HG03342 (cell line): ENCODE results near the gene RFESD.
A peak's percentile ranks its signal among the peaks of the same experiment; 100 is the strongest.
"Not testable (repeated sequence)": the region's sequence is repeated elsewhere in the genome, so short reads cannot be mapped to it uniquely, and the experiment has no call there.

Source experiments
- ATAC-seq: cut with Tn5 transposase; IDR thresholded peaks from one replicate; pipeline ENCODE4 v1.9.1; 2021; ENCODE audit warnings: mild to moderate bottlenecking, moderate library complexity; ENCODE audit not compliant: unreplicated experiment

Gene RFESD

GRCh38 chr5:95627971-95628810 lies 18.4 kb upstream of the RFESD start:
- no peak for ATAC-seq

DNA sequence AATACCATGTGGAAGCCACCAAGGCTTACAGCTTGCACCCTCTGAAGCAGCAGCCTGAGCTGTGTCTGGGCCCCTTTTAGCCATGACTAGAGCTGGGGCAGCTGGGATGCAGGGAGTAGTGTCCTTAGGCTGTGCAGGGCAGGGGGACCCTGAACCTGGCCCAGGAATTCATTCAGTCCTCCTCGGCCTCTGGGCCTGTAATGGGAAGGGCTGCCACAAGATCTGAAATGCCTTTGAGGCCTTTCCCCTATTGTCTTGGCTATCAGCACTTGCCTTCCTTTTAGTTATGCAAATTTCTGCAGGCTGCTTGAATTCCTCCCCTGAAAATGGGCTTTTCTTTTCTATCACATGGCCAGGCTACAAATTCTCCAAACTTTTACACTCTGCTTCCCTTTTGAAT lies 17.6 kb upstream of the RFESD start:
- no peak for ATAC-seq

GRCh38 chr5:95630394-95630917 lies 16.1 kb upstream of the RFESD start:
- ATAC-seq = no peak

DNA sequence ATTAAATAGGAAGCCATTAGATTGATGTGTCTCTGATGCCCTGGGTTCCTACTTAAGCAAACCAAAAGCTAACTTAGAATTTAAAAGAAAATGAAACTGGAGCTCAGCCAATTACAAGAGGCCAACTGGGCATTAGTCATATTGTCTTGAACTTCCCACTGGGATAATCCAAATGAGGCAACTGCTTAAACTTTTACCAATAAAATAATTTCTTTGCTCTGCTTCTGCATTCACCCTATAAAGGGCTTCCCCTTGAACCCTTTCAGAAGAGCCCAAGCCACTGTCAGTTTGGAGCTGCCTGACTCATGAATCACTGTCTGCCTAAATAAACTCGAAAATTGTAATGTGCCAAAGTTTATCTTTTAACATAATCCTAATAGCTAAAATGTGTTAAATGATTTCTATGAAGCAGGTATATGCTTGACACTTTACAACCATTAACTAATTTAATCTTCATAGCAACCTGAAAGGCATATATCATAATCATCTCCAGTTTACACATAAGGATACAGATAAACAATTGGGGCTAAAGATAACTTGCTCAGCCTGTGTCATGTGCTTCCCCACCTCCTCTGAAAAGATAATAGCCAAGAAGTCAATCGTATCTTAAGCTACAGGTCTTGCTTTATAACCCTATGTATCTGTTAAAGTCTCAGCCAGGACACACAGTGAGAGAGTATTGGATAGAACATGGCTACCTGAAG lies 15.2 kb upstream of the RFESD start:
- ATAC-seq = no peak

DNA sequence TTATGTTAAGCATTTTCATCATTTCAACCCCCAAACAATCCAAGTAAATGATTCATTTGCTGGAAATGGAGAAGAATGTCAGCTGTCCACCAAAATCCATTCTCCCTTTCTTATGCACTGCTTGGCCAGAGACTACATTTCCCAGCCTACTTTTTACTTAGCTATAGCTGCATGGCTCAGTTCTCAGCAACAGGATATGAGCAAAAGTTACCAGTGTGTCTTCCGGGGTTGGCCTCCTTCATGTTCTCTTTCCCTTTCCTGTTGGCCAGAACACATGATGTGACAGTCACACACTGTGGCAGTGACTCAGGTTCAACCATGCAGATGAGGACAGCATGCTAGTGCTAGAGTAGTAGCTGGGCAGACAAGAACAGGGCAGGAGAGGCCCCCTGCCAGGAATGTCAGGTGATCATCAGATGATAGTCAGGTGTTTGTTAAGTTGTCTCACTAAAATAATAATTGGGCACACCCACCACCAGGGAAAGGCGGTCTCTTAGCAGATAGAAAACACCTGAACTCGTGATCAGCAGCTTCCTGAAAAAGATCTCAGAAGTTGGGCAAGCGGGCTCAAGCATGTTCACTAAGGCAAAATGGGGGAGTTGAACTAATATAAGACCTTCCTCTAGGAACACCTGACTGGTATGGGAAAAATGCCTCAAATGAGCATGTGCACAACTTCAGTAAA lies 14.4 kb upstream of the RFESD start:
- peak; percentile 98 for ATAC-seq

DNA sequence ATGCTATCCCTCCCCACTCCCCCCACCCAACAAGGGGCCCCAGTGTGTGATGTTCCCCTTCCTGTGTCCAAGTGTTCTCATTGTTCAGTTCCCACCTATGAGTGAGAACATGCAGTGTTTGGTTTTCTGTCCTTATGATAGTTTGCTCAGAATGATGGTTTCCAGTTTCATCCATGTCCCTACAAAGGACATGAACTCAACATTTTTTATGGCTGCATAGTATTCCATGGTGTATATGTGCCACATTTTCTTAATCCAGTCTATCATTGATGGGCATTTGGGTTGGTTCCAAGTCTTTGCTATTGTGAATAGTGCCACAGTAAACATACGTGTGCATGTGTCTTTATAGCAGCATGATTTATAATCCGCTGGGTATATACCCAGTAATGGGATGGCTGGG lies 13.6 kb upstream of the RFESD start:
- not testable (repeated sequence) for ATAC-seq

GRCh38 chr5:95633671-95634070 lies 12.9 kb upstream of the RFESD start:
- no peak for ATAC-seq

GRCh38 chr5:95634081-95634480 lies 12.5 kb upstream of the RFESD start:
- ATAC-seq = no peak

DNA sequence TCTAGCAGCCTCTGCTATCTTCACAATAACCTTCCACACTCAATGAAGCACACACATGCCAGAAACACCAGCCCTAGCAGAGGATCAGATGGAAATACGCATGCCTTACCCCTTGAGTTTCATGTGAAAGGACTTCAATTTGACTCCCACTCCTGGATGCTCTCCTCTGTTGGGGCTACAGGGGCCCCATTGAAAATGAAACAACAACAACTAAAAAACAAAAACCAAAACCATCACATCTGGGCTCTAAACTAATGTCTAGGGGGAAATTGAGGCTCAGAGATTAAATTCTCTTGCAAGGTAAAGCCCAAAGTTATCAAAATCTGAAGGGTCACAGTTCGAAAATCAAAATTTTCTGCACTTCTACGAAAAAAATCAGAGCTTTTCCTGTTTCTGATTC lies 7.9 kb upstream of the RFESD start:
- no peak for ATAC-seq

DNA sequence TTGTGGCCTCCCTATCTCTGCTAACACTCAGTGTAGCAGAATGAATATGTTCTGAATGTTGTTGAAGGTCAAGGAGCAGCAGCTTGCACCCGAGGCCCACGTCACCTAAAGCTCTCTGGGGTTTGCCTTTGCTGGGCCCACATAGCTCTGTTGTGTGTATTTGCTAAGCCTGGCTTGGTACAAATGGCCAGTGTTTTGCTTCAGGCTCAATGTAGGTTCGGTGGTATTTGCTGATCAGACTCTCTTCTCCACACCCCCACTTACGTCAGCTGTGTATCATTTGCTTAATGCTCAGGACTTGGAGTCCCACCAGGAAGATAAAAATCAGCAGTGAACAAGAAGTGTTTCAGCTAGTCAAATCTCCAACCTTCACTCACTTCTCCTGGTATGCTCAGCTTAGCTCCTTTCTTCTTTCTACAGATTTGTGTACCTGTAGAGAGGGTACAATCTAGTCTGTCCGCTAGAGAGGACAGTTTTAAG lies 4.8 kb upstream of the RFESD start:
- ATAC-seq = no peak

DNA sequence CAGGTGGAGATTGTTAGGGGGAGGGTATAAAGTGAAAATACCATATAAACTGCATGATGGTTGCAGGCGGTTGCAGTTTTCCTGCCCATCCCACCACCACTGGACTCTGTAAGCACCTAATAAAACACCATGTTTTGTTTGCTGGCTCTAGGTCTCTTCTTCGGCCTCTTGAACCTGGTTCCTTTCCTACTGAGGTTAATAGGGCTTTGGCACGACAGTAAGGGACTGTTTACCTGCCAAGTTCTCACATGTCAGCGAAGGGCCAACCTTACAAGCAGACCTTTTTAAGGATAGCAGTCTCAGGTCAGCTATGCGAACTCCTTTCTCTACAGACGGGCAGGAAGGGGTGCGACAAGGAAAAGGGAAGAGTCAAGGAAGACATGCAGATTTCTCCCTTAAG lies 3.4 kb upstream of the RFESD start:
- ATAC-seq = no peak

DNA sequence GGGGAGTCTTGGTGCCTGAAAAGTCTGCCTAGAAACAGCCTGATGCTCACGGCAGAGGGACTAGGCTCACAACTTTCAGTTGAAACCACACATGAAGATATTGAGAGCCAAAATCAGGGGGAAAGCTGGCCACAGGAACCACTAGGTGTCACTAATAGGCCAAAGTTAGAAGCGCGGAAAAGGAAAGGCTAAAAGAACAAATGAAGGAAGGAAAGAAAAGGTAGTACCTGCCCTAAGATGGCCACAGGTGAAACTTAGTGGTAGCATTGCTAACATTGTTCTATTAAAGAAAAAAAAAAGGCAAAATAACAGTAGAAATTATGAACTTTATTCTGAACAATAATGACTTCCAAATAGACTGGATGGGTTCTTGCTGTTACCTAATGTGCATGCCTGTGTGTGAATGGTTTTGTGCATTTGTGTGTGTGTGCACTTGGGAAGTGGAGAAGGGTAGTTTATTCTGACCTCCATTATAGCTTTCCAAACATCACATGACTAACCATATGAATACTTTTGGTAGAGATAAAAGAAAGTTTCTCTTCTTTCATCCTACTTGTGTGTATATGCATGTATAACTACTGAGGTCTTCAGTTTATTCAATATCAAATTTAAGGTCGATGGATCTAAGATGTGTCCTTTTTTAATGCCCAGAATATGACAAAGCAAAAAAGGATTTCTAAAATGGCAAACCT lies 2.1 kb upstream of the RFESD start:
- ATAC-seq = peak; percentile 38

- ATAC-seq = not testable (repeated sequence)
Measured at GRCh38 chr5:95646226-95646568, 380 bp upstream of the RFESD start.

DNA sequence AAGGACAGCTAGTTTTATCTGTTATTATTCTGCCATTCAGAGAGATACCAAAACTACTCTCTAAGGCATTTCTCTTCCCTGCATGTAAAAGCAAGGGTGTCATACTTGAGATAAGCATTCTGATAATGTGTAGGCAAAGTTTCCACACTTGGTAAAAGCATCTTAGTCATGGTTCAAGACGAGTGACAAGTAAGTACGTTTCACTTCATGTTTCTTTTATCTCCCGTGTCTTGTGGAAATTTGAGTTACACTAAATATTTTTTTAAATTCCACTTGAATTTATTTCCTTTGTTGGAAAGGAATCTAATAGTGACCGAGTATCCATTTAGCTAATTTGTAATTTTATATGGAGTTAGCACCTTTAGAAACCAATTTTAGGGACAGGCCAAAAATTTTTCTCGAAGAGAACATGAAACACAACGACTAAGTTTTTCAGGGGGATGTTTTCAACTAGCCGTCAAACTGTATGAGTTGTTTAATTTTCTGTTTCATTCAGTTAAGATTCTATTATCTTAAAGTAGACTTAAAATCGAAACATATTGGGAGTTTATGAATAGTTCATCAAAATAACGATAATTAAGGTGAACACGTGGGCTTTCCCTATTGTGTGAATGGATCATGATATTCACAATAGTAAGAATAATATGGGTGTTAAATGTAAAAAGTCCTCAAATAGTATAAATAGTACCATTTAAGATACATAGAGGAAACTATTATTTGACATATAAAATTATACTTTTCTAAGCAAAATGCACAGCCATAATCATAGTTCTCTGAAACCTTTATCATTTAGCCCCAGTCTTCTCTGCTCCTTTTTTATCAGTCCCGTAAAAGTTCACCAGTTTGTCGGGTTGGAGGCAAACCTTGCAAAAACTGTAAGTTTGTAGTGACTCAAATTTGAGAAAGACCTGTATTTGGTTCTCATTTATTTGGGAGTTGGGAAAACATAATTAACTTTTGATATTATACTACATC lies 1.6 kb downstream of the RFESD start:
- no peak for ATAC-seq

- ATAC-seq = no peak
Measured at GRCh38 chr5:95649274-95649673, 2.7 kb downstream of the RFESD start.

DNA sequence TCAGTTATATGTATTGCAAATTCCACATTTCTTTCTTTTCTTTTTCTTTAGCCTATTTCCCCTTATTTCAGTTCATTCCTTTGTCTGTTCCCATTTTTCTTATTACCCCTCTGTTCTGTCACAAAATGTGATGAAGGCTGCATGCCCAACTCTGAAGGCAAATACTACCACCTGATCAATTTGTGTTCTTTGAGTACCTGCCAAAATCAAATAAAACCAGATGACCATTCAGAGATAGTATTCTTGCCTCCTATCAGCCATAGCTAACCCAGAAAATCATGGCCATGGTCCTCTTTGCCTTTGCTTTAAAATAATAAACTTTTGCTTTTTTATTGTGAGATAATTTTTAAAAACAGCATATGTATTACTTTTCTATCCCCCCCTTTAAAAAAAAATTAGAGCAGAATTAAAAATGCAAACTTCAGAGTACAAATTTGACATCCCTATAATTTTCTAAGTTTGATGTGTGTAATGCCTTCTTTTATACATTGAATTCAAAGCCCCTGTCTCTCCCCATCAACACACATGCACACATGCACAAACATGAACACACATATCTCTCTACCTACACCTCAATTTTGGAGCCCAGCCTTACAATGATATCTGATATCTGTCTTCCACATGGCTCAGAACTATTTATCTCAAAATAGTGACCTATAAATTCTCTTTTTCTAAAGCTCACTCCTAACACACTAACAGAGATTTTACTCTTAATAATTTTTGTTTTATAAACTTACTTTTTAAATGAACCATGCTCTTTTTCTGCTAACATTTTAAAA lies 3.5 kb downstream of the RFESD start:
- ATAC-seq = no peak

GRCh38 chr5:95652849-95653248 lies 6.3 kb downstream of the RFESD start:
- ATAC-seq = no peak

DNA sequence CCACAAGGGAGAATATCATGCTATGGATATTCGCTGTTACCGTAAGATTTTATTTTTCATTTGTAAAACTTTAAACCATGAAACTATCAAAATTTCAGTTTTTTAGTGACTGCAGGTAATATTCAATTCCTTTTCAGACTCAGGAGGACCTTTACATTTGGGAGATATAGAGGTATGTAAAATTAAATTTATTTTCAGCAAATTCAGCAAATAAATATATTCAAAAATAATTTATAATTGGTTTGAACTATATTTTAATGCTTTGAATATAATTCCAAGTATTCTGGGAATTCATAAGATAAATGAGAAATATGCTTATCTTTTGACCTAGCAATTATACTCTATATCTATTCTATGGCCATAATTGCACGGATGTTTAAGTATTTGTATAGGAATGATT lies 7.6 kb downstream of the RFESD start:
- no peak for ATAC-seq

- ATAC-seq = no peak
Measured at GRCh38 chr5:95655575-95655974, 9.0 kb downstream of the RFESD start.
